GM06990 (cell line): ENCODE data around the gene COL2A1.

Source experiments
- DNase-seq: peaks from one replicate; pipeline ENCODE4 v3.0.0-alpha.2; 2011; ENCODE audit not compliant: insufficient read length; ENCODE audit errors: extremely low read depth
- H3K27me3 ChIP-seq: replicated peaks from 2 replicates; pipeline ENCODE4 v1.6.0; 2011; ENCODE audit warnings: low read length; ENCODE audit not compliant: control insufficient read depth, insufficient read depth
- H3K36me3 ChIP-seq: 2 replicates; pipeline ENCODE4 v1.5.1; 2011; ENCODE audit warnings: low read length; ENCODE audit not compliant: control insufficient read depth, insufficient read depth
- H3K4me3 ChIP-seq: replicated peaks from 2 replicates; pipeline ENCODE4 v1.5.1; 2011; ENCODE audit warnings: low read depth, mild to moderate bottlenecking, control low read depth, low read length
- CTCF ChIP-seq: IDR thresholded peaks from 2 replicates; pipeline ENCODE4 v1.5.1; 2011; ENCODE audit warnings: low read length, control low read depth, mild to moderate bottlenecking, inconsistent platforms; ENCODE audit not compliant: insufficient read depth, poor library complexity, severe bottlenecking

COL2A1 gene

GRCh38 chr12:47947341-47947740, 56.9 kb downstream of the COL2A1 start:
- peaks cover 4% of the 10 kb centered on the region for H3K27me3 ChIP-seq
- H3K36me3 ChIP-seq, result no peaks in the 10 kb centered on the region
- DNase-seq, result no peak
- H3K4me3 ChIP-seq, result no peak overlapping the region
- no peak for TF ChIP-seq CTCF

GRCh38 chr12:47946413-47947323, 57.6 kb downstream of the COL2A1 start:
- no peak for DNase-seq
- Histone ChIP-seq H3K27me3 (peaks cover 4% of the 10 kb centered on the region), H3K36me3 (no peaks in the 10 kb centered on the region), H3K4me3 (no peak overlapping the region)
- no peak for TF ChIP-seq CTCF

GRCh38 chr12:47945341-47945728, 58.9 kb downstream of the COL2A1 start:
- H3K27me3 ChIP-seq, result peaks cover 4% of the 10 kb centered on the region
- no peak overlapping the region for H3K4me3 ChIP-seq
- H3K36me3 ChIP-seq, result no peaks in the 10 kb centered on the region
- no peak for DNase-seq
- TF ChIP-seq CTCF, result no peak

- TF ChIP-seq CTCF, result no peak
- Histone ChIP-seq H3K27me3 (peaks cover 4% of the 10 kb centered on the region), H3K36me3 (no peaks in the 10 kb centered on the region), H3K4me3 (no peak overlapping the region)
- no peak for DNase-seq
Observed at GRCh38 chr12:47944685-47945340, 59.5 kb downstream of the COL2A1 start.

- no peak for DNase-seq
Observed at GRCh38 chr12:47943623-47944340, 60.5 kb downstream of the COL2A1 start.

More at GRCh38 chr12:47943623-47944340, 60.5 kb downstream of the COL2A1 start:
- peaks cover 4% of the 10 kb centered on the region for H3K27me3 ChIP-seq
- H3K36me3 ChIP-seq, result no peaks in the 10 kb centered on the region
- H3K4me3 ChIP-seq, result no peak overlapping the region
- no peak for TF ChIP-seq CTCF
